GM19452 (cell line): ENCODE data around the gene SULT1A2.
"Not testable (repeated sequence)": the region's sequence is repeated elsewhere in the genome, so short reads cannot be mapped to it uniquely, and the experiment has no call there.

Source experiments
- ATAC-seq: cut with Tn5 transposase; IDR thresholded peaks from one replicate; pipeline ENCODE4 v1.9.1; 2021; ENCODE audit not compliant: unreplicated experiment

The SULT1A2 gene

GRCh38 chr16:28592511-28592910 lies 4.3 kb downstream of the SULT1A2 start:
- ATAC-seq: no peak

- no peak for ATAC-seq
Observed at GRCh38 chr16:28591355-28591754, 5.5 kb downstream of the SULT1A2 start.

GRCh38 chr16:28590384-28591340 lies 6.2 kb downstream of the SULT1A2 start:
- no peak for ATAC-seq

GRCh38 chr16:28589930-28590329 lies 6.9 kb downstream of the SULT1A2 start:
- ATAC-seq: no peak

GRCh38 chr16:28589069-28589468 lies 7.8 kb downstream of the SULT1A2 start:
- no peak for ATAC-seq

GRCh38 chr16:28587386-28587785 lies 9.5 kb downstream of the SULT1A2 start:
- no peak for ATAC-seq

- no peak for ATAC-seq
Observed at GRCh38 chr16:28586466-28586865, 10.4 kb downstream of the SULT1A2 start.

- no peak for ATAC-seq
Observed at GRCh38 chr16:28585674-28586073, 11.2 kb downstream of the SULT1A2 start.

- no peak for ATAC-seq
Observed at GRCh38 chr16:28580726-28581315, 16.0 kb downstream of the SULT1A2 start.

GRCh38 chr16:28575446-28576109 lies 21.3 kb downstream of the SULT1A2 start:
- no peak for ATAC-seq

- no peak for ATAC-seq
Observed at GRCh38 chr16:28574925-28575324, 21.9 kb downstream of the SULT1A2 start.

GRCh38 chr16:28573738-28574718 lies 22.8 kb downstream of the SULT1A2 start:
- ATAC-seq: no peak

- no peak for ATAC-seq
Observed at GRCh38 chr16:28572696-28573510, 23.9 kb downstream of the SULT1A2 start.

- ATAC-seq: no peak
Observed at GRCh38 chr16:28569968-28570752, 26.7 kb downstream of the SULT1A2 start.

- no peak for ATAC-seq
Observed at GRCh38 chr16:28569021-28569420, 27.8 kb downstream of the SULT1A2 start.

GRCh38 chr16:28567292-28567691 lies 29.6 kb downstream of the SULT1A2 start:
- ATAC-seq: no peak

- ATAC-seq: not testable (repeated sequence)
Observed at GRCh38 chr16:28566233-28566925, 30.5 kb downstream of the SULT1A2 start.

GRCh38 chr16:28563218-28563617 lies 33.6 kb downstream of the SULT1A2 start:
- no peak for ATAC-seq
